NOMO-1 (cell line): Measurements from ENCODE around the gene MELK.

Experiments used
- DNase-seq, 2 experiments: peaks; one replicate each; lab custom pipeline; 2025; ENCODE audit not compliant: unreplicated experiment in 2 of 2; lab: John Stamatoyannopoulos, UW

MELK gene

GRCh38 chr9:36576866-36577265 lies 4.2 kb downstream of the MELK start:
- no peak for DNase-seq

- no peak for DNase-seq
Observed at GRCh38 chr9:36584620-36585460, 12.1 kb downstream of the MELK start.

DNA sequence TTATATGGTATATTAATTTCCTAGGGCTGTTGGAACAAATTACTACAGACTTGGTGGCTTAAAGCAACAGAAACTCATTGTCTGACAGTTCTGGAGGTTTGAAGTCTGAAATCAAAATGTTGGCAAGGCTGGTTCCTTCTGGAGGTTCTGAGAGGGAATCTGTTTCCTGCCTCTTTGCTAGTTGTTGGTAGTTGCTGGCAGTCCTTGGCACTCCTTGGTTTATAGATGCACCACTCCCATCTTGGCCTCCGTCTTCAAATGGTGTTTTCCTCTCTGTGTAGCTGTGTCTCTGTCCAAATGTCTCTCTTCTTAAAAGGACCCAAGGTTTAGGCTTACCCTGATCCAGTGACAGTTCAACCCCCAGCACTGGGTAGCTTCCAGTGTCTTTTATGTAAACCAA lies 17.5 kb downstream of the MELK start:
- DNase-seq: no peak

- DNase-seq: no peak
Observed at GRCh38 chr9:36592801-36593583, 20.3 kb downstream of the MELK start.

GRCh38 chr9:36594213-36594612 lies 21.5 kb downstream of the MELK start:
- no peak for DNase-seq

DNA sequence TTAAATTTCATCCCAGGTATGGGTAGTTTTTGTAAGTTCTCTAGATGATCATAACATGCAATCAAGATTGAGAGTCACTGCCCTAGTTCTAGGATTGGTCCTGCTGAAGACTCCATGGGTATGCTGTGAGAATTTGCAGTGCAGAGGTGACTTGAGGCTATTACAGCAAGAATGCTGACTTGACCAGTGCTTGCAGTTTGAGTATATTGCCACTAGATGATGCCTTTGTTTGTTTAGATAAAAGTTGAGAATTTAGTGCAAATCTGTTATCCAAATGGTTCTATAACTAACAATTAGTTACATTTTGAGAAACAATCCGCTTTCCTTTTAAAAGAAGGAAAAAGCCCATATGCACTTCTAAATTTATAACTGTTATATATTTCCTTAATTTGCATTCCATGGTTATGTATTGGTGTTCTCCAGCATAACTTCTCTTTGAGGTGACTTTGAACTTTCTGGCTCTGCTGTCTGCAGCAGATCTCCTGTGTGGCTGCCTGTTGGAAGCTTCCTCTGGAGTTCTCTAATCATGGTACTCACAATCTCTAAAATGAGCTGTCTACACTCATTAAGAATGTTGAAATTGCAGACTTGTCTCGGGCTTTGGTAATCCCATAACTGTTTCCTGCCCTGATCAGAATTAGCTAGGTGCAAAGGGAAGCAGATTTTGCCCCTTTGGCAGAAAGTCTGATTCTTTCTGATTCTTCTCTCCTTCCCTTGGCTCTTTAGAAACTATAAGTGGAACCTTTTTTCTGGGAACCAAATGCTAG lies 24.9 kb downstream of the MELK start:
- DNase-seq: no peak

GRCh38 chr9:36598273-36598672 lies 25.6 kb downstream of the MELK start:
- no peak for DNase-seq

DNA sequence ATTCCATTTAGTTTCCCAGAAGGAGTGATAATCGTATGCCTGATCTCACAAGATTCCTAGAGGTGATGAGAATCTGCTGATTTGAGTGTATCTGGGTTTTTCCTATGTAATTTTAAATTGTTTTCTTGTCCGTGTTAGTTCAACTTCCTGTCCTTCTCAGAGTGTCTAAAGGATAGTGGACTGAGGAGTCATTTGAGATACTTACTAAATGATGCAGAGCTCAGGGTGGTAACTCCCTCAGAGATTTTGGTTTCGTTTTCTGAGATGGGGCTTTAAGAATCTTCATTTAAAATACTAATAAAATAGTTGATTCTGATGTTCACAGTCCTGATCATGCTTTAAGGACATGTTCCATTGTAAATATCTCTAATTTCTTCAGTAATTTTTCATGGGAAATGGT lies 30.3 kb downstream of the MELK start:
- no peak for DNase-seq

DNA sequence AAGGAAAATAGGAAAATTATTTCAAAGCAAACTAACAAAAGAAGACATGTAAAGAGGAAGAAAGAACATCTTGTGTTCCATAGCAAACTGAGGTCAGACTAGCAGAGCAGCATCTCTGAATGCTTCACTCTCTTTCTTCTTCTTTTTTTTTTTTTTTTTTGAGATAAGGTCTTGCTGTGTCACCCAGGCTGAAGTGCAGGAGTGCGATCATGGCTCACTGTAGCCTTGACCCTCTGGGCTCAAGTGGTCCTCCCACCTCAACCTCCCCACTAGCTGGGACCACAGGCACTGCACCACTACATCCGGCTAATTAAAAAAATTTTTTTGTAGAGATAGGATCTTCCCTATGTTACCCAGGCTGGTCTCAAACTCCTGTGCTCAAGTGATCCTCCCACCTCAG lies 36.6 kb downstream of the MELK start:
- DNase-seq: no peak

GRCh38 chr9:36622121-36622520 lies 49.4 kb downstream of the MELK start:
- DNase-seq: no peak

- no peak for DNase-seq
Observed at GRCh38 chr9:36623280-36623679, 50.6 kb downstream of the MELK start.

GRCh38 chr9:36625006-36625615 lies 52.4 kb downstream of the MELK start:
- DNase-seq: no peak

GRCh38 chr9:36632892-36633291 lies 60.2 kb downstream of the MELK start:
- DNase-seq: no peak

DNA sequence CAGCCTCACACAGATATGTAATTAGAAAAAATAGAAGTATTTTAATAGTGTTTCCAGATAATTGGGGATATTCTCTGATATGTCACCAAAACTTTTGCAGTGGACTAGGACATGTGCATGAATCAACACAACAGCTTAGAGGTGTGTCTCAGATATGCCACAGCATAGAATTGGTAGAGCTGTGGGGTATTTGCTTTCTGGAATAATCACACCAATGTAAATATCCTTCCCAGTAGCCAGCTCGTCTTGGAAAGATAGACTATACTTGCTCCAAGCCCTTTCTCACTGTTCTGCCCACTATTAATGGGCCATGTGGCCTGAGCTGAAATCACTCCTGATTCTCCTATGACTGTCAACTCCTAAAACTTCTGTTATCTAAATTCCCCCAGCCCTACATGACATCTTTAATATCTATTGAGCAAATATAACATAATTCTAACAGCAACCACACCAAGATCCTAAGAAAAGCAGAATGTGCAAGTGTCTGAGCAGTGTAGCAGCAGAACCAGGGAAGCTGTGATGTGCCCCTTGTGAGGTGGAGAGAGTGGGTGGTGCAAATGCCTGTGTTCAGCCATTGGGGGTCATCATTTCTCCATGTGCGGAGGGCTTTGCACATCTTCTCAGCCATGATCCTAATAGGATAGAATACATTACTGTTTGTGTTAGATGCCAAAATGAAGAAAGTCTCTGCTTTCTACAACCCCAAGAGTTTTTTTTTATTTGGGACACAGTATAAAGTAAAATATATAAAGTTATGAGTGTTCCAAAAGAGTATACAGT lies 65.0 kb downstream of the MELK start:
- no peak for DNase-seq

GRCh38 chr9:36640771-36641381 lies 68.2 kb downstream of the MELK start:
- no peak for DNase-seq

DNA sequence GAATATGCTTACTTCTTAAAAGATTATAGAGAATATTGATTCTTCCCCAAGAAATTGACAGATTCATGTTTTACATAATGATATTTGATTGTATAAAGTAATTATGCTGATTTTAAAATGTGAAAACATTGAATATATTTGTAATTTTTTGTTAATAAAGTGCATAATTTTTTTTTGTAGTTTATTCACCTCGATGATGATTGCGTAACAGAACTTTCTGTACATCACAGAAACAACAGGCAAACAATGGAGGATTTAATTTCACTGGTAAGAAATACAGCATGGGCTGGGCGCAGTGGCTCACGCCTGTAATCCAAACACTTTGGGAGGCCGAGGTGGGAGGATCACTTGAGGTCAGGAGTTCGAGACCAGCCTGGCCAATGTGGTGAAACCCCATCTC lies 70.1 kb downstream of the MELK start:
- DNase-seq: no peak

- no peak for DNase-seq
Observed at GRCh38 chr9:36656842-36657241, 84.1 kb downstream of the MELK start.

DNA sequence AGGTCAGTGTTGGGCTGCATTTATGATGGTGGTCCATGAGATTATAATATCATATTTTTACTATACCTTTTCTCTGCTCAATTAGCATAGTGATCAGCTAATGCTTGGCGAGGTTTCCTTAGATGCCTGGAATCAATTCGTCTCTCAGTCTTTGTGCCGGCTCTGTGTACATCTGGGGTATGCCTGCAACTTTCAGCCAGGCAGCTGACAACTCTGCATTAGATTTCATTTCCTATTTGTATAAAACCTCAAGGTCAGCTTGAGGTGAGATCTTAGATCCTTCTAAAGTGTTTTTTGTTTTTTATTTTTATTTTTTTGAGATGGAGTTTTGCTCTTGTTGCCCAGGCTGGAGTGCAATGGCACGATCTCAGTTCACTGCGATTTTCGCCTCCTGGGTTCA lies 86.8 kb downstream of the MELK start:
- no peak for DNase-seq

GRCh38 chr9:36664806-36665205 lies 92.1 kb downstream of the MELK start:
- no peak for DNase-seq

DNA sequence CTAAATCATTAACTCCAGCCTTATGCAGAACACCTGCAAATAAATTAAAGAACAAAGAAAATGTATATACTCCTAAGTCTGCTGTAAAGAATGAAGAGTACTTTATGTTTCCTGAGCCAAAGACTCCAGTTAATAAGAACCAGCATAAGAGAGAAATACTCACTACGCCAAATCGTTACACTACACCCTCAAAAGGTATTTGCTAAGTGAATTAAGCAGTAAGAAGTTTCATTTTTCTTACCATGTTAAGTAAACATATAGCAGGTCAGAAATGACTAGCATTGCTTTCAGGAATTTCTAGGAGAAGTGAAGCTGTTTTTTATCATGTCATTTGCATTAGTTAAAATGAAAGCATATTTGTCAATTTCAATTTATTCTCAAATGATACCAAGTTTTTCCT lies 92.7 kb downstream of the MELK start:
- no peak for DNase-seq
